Measurements from ENCODE around the gene PPIL1. TPM values are rescaled to one million over a fixed set of nuclear protein-coding genes. Genes with fewer than 3 reads are reported as not detected.

PPIL1 gene
- total RNA-seq, 1 donor from 2014 or later: 82.8 TPM

GRCh38 chr6:36912030-36912454, 37.4 kb upstream of the PPIL1 start:
- no peak for TF ChIP-seq CTCF (conservative IDR thresholded peaks at IDR 0.05)
- no peaks in the 10 kb centered on the region for H3K36me3 Mint-ChIP-seq (ENCODE audit: low read depth)
- no peak overlapping the region for H3K4me3 Mint-ChIP-seq
- H3K27ac Mint-ChIP-seq (ENCODE audit: unreplicated experiment): peak overlapping the region; percentile 25
- no peak for DNase-seq (ENCODE audit: low read depth, low spot score)
- H3K4me1 Mint-ChIP-seq: peaks cover 12% of the 10 kb centered on the region
- H3K27me3 Mint-ChIP-seq (ENCODE audit: low read depth): no peaks in the 10 kb centered on the region
- no peaks in the 10 kb centered on the region for H3K9me3 Mint-ChIP-seq

- no peak for DNase-seq (ENCODE audit: low read depth, low spot score)
- TF ChIP-seq CTCF (conservative IDR thresholded peaks at IDR 0.05): no peak
- Mint-ChIP-seq H3K27me3 (ENCODE audit: low read depth) (no peaks in the 10 kb centered on the region), H3K36me3 (ENCODE audit: low read depth) (no peaks in the 10 kb centered on the region), H3K9me3 (no peaks in the 10 kb centered on the region), H3K4me1 (peaks cover 15% of the 10 kb centered on the region), H3K4me3 (no peak overlapping the region), H3K27ac (ENCODE audit: unreplicated experiment) (no peak overlapping the region)
Measured at GRCh38 chr6:36908747-36909146, 34.1 kb upstream of the PPIL1 start.

- no peak for DNase-seq (ENCODE audit: low read depth, low spot score)
- H3K9me3 Mint-ChIP-seq: no peaks in the 10 kb centered on the region
- no peak for TF ChIP-seq CTCF (conservative IDR thresholded peaks at IDR 0.05)
- no peak overlapping the region for H3K27ac Mint-ChIP-seq (ENCODE audit: unreplicated experiment)
- no peaks in the 10 kb centered on the region for H3K27me3 Mint-ChIP-seq (ENCODE audit: low read depth)
- no peak overlapping the region for H3K4me3 Mint-ChIP-seq
- H3K4me1 Mint-ChIP-seq: peaks cover 15% of the 10 kb centered on the region
- H3K36me3 Mint-ChIP-seq (ENCODE audit: low read depth): peaks cover 3% of the 10 kb centered on the region
Measured at GRCh38 chr6:36907781-36908180, 33.2 kb upstream of the PPIL1 start.

GRCh38 chr6:36906539-36907325, 32.1 kb upstream of the PPIL1 start:
- Mint-ChIP-seq H3K27ac (ENCODE audit: unreplicated experiment) (no peak overlapping the region), H3K27me3 (ENCODE audit: low read depth) (no peaks in the 10 kb centered on the region), H3K4me1 (peaks cover 15% of the 10 kb centered on the region), H3K9me3 (no peaks in the 10 kb centered on the region), H3K4me3 (no peak overlapping the region), H3K36me3 (ENCODE audit: low read depth) (peaks cover 8% of the 10 kb centered on the region)
- DNase-seq (ENCODE audit: low read depth, low spot score): no peak
- no peak for TF ChIP-seq CTCF (conservative IDR thresholded peaks at IDR 0.05)

- no peaks in the 10 kb centered on the region for H3K27me3 Mint-ChIP-seq (ENCODE audit: low read depth)
- TF ChIP-seq CTCF (conservative IDR thresholded peaks at IDR 0.05): no peak
- H3K4me3 Mint-ChIP-seq: no peak overlapping the region
- no peak overlapping the region for H3K27ac Mint-ChIP-seq (ENCODE audit: unreplicated experiment)
- peaks cover 8% of the 10 kb centered on the region for H3K36me3 Mint-ChIP-seq (ENCODE audit: low read depth)
- DNase-seq (ENCODE audit: low read depth, low spot score): no peak
- no peaks in the 10 kb centered on the region for H3K9me3 Mint-ChIP-seq
- H3K4me1 Mint-ChIP-seq: peaks cover 15% of the 10 kb centered on the region
Measured at GRCh38 chr6:36904851-36905393, 30.3 kb upstream of the PPIL1 start.
